Lower leg skin (tissue), 3 donors: ENCODE results near the gene ERICH2.

Experiments
- CTCF ChIP-seq, 3 donors: fragments of 450-650 bp; IDR thresholded peaks; one replicate each; pipeline ENCODE4 v1.5.1; 2016; ENCODE audit warnings: antibody characterized with exemption in 3 of 3, mild to moderate bottlenecking in 3 of 3, moderate library complexity in 2 of 3
- POLR2A ChIP-seq, 2 donors: fragments of 450-650 bp; IDR thresholded peaks; one replicate each; pipeline ENCODE4 v1.6.1; 2016 to 2017; ENCODE audit warnings: antibody characterized with exemption in 2 of 2, mild to moderate bottlenecking in 1 of 2, moderate library complexity in 1 of 2

- TF ChIP-seq CTCF (IDR thresholded peaks at IDR 0.05) (no peak), POLR2A (IDR thresholded peaks at IDR 0.05) (no peak)
Observed at GRCh38 chr2:170814533-170815230, 44.5 kb downstream of the ERICH2 start.
